Progenitor cell of endocrine pancreas (in vitro differentiated cells): ENCODE measurements around the gene UBR3. TPM values are rescaled to one million over a fixed set of nuclear protein-coding genes. Genes with fewer than 3 reads are reported as not detected.

Experiments
- DNase-seq: peaks from one replicate; pipeline ENCODE4 v3.0.0; 2021; ENCODE audit warnings: low spot score; ENCODE audit not compliant: unreplicated experiment
- H3K27ac Mint-ChIP-seq: 2 replicates; pipeline ENCODE4 v1.8.0; 2021; ENCODE audit warnings: mild to moderate bottlenecking, moderate library complexity, mixed read lengths
- H3K27me3 Mint-ChIP-seq: 2 replicates; pipeline ENCODE4 v1.8.0; 2021; ENCODE audit warnings: mixed read lengths
- H3K36me3 Mint-ChIP-seq: 2 replicates; pipeline ENCODE4 v1.8.0; 2022; ENCODE audit warnings: mixed read lengths; ENCODE audit not compliant: insufficient read depth
- H3K4me1 Mint-ChIP-seq: 2 replicates; pipeline ENCODE4 v1.8.0; 2021; ENCODE audit warnings: low read depth, mixed read lengths
- H3K4me3 Mint-ChIP-seq: 2 replicates; pipeline ENCODE4 v1.8.0; 2021; ENCODE audit warnings: low read depth, mild to moderate bottlenecking, moderate library complexity, mixed read lengths
- H3K9me3 Mint-ChIP-seq: 2 replicates; pipeline ENCODE4 v1.8.0; 2021; ENCODE audit warnings: low read depth, mixed read lengths
- total RNA-seq: library from RNA; stranded (reverse); gene quantifications from 2 replicates; pipeline ENCODE4 v1.2.1, GENCODE V29; 2021
- TF ChIP-seq, protein P1 (sequence below): fragments of 200-600 bp; sonication (generic); IDR thresholded peaks from one replicate; pipeline ENCODE4 v1.5.0; 2021; ENCODE audit warnings: antibody characterized with exemption, mild to moderate bottlenecking; ENCODE audit not compliant: unreplicated experiment

Gene UBR3
- total RNA-seq, 1 donor from 2014 or later: 36.9 TPM

DNA sequence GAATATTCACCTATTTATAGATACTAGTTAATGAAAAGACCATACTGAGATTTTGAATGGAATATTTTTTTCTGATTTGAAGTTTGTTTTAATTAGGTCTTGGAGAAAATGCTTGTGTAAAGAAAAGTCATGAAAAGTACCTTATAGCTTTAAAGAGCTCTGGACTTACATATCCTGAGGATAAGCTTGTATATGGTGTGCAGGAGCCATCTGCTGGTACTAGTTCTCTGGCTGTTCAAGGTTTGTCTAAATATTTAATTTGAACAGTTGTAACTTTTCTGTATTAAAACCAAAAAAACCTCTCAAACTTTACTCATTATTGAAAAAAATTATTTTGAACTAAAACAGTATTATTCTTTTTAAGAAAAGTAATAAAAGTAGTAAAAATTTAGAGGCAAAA is 50.1 kb downstream of the UBR3 start:
- no peaks in the 10 kb centered on the region for H3K27me3 Mint-ChIP-seq
- no peaks in the 10 kb centered on the region for H3K4me1 Mint-ChIP-seq
- TF ChIP-seq, protein P1, sequence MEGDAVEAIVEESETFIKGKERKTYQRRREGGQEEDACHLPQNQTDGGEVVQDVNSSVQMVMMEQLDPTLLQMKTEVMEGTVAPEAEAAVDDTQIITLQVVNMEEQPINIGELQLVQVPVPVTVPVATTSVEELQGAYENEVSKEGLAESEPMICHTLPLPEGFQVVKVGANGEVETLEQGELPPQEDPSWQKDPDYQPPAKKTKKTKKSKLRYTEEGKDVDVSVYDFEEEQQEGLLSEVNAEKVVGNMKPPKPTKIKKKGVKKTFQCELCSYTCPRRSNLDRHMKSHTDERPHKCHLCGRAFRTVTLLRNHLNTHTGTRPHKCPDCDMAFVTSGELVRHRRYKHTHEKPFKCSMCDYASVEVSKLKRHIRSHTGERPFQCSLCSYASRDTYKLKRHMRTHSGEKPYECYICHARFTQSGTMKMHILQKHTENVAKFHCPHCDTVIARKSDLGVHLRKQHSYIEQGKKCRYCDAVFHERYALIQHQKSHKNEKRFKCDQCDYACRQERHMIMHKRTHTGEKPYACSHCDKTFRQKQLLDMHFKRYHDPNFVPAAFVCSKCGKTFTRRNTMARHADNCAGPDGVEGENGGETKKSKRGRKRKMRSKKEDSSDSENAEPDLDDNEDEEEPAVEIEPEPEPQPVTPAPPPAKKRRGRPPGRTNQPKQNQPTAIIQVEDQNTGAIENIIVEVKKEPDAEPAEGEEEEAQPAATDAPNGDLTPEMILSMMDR: peak; percentile 22
- no peak overlapping the region for H3K4me3 Mint-ChIP-seq
- H3K27ac Mint-ChIP-seq: no peak overlapping the region
- peaks cover 10% of the 10 kb centered on the region for H3K36me3 Mint-ChIP-seq
- no peak for DNase-seq
- no peaks in the 10 kb centered on the region for H3K9me3 Mint-ChIP-seq

DNA sequence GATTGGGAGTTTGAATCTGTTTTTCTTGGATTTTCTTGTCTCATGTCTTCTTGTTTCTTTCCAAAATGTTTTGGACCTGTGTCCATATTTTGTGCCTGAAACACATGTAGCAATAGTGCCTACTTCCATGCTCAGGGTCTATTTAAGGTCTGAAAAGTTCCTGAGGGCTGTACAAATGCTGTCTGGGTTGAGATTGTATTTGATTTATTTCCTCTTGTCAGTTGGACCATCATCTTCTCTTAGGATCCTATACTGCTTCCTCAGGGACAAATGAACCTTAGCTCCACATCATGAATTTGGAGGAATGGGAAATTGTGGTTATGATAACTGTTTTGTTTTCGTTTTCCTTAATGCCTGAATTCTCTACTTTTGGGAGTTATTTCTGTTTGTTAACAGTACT is 59.9 kb downstream of the UBR3 start:
- Mint-ChIP-seq H3K27me3 (no peaks in the 10 kb centered on the region), H3K27ac (no peak overlapping the region), H3K4me1 (peaks cover 6% of the 10 kb centered on the region), H3K36me3 (peaks cover 5% of the 10 kb centered on the region), H3K4me3 (no peak overlapping the region), H3K9me3 (no peaks in the 10 kb centered on the region)
- no peak for DNase-seq
- TF ChIP-seq, protein P1: no peak

DNA sequence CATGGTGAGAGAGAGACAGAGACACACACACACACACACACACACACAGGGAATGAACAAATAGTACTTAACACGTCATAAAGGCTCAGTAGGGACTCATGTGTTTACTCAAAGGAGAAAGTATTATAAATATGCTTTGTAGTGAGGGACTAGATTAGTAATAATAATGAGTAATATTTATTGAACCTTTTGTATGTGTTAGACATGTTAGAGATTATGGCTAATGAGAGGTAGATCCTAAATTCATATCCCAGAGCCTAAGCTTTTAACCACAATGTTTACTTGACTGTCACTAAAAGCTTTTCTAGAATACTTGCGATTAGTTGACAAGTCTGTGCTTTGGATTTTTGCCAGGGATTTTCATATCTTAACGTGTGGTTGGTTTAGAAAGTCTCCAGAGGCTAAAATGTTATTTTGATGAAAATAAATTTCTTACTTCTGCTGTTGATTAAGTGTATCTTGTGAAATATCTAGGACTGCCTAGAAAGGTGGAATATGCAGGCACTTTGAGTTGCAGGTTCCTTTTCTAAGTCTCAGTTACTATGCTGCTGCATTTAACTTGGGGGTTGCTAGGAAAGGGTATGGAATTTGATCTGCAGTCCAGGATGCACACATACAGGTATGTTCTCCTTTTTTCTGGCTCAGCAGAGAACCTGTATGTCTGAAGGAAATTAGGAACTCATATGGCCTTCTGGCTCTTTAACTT is 64.5 kb downstream of the UBR3 start:
- H3K4me3 Mint-ChIP-seq: no peak overlapping the region
- peak overlapping the region; percentile 45 for H3K27ac Mint-ChIP-seq
- H3K27me3 Mint-ChIP-seq: no peaks in the 10 kb centered on the region
- no peak for DNase-seq
- TF ChIP-seq, protein P1: no peak
- H3K4me1 Mint-ChIP-seq: peaks cover 8% of the 10 kb centered on the region
- no peaks in the 10 kb centered on the region for H3K9me3 Mint-ChIP-seq
- H3K36me3 Mint-ChIP-seq: peaks cover 5% of the 10 kb centered on the region

DNA sequence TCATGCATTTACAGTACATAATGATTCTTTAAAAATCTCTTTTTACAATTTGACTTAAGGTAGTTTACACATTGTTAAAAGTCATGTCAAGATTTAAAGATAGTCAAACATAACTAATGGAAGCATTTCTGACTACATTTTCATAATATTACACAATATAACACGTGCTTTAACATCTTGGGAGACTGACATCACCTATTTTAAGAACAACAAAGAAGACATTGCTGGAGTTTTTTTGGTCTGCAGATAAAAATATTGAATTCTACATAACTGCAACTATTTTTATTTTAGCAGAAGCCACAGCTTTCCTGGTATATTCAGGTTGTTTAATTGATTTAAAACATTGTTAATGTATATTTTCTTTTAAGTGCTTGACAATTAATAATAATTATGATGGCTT is 65.7 kb downstream of the UBR3 start:
- Mint-ChIP-seq H3K36me3 (peaks cover 5% of the 10 kb centered on the region), H3K4me3 (no peak overlapping the region), H3K9me3 (no peaks in the 10 kb centered on the region), H3K4me1 (peaks cover 8% of the 10 kb centered on the region), H3K27me3 (no peaks in the 10 kb centered on the region), H3K27ac (no peak overlapping the region)
- TF ChIP-seq, protein P1: no peak
- no peak for DNase-seq

DNA sequence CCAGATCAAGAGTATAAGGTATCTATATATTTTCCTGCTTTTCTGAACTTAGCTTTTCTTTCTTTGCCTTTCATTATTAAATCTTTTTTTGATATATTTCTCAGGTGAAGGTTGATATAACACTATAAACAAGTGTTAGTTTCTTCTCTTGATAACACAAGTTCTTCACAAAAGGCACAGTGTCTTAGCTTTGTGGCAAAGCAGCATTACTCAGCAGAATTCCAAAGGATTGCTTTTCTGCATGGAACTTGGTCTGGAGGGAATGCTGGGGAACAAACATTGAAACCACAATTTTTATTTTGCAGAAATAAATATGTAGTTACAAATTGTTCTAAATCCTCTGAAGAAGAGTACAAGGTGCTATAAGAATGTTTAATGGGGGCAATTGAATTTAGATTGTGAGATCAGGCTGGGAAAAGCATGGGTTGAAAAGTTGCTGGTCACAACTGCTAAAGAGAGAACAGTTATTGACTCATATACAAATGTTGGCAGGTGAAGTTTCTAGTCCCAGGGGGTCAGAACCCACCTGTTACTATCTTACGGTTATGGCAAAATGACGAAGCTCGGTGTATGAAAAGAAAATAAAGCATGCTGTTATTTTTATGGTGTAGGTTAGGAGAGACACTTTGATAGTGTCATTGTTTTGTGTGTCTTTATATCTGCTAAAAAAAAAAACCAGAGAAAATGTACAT is 68.2 kb downstream of the UBR3 start:
- Mint-ChIP-seq H3K9me3 (no peaks in the 10 kb centered on the region), H3K27ac (peak overlapping the region; percentile 18), H3K4me1 (peaks cover 8% of the 10 kb centered on the region), H3K27me3 (no peaks in the 10 kb centered on the region), H3K4me3 (no peak overlapping the region), H3K36me3 (peaks cover 6% of the 10 kb centered on the region)
- TF ChIP-seq, protein P1: no peak
- no peak for DNase-seq
